ENCODE data around the gene SLC38A9.

The SLC38A9 gene

DNA sequence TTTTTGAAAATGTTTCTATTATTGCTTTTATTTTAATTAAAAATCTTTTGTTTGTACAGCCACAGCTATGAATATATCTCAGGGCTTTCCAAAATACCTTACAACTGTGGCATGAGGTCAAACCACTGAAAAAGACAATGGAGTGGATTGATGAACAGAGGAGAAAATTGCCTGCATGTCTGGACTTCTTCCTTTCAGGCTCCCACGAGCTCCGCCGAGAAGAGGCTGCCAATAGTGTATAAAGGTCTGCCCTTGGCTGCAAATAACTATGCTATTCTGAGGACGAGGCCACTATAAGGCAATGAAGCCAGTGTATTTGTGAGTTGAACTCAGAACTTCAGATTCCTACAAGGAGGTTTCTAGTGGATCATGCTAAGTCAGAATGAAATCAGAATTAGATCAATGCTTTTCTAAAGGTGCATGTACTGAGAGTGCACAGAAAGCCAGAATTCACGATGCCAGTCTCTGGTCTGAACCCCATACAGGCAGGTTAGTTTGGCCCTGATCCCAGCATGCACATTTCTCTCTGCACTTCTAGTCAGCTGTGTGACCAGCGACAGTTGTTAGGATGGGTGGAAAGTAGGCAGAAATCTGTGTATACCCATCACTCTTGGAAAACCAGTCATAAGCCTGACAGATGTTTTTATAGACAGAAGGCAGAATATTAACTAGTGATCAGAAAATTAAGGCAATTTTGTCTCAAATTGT, 134.6 kb downstream of the SLC38A9 start:
- no peak for DNase-seq

DNA sequence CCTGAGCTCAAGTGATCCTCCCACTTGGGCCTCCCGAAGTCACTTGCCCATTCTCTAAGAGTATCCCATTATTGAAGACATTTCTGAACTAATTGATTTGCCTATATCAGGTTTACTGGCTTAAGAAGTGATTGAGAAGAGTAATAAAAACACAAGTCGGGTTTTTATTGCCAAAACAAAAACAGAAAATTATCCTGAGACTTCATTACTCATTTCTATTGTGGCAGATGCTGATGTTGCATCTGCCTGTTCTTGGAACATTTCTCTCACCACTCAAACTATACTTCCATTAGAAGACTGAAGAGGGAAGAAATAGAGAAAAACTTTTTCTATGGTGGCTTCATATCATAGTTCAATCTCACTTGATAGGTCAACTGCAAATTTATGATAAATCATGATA, 135.5 kb downstream of the SLC38A9 start:
- no peak for DNase-seq

Data from Kasumi-1 (cell line).